GM19035 (cell line): ENCODE measurements around the gene FAM50B.

Experiments
- ATAC-seq: cut with Tn5 transposase; IDR thresholded peaks from one replicate; pipeline ENCODE4 v1.9.1; 2021; ENCODE audit not compliant: unreplicated experiment

The FAM50B gene

DNA sequence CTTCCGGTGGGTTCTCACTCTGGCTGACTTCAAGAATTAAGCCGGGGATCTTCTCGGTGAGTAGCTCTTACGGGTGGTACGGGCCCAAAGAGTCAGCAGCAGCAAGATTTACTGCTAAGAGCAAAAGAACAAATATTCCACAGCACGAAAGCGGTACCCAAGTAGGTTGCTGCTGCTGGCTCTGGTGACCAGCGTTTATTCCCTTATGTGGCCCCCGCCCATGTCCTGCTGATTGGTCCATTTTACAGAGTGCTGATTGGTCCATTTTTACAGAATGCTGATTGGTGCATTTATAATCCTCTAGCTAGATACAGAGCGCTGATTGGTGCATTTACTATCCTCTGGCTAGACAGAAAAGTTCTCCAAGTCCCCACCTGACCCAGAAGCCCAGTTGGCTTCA lies 44.3 kb downstream of the FAM50B start:
- ATAC-seq, result no peak

DNA sequence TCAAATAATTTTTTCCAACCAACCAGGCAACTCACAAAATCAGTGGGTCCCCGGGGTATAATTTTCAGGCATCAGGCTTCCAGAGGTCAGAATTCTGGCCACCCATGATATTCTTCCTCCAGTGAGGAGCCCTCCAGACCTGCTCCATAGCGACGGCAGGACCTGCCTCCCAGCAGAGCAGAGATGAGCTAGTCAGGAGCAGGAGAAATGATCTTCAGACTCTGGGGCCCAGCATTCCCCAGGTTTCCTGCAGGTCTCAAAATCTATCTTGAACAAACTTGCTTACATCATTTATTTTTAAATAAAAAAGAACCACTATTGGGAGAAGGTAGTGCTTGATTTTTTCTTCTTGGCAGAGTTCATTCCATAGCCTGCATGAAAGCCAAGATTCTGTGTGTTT lies 44.7 kb downstream of the FAM50B start:
- no peak for ATAC-seq

DNA sequence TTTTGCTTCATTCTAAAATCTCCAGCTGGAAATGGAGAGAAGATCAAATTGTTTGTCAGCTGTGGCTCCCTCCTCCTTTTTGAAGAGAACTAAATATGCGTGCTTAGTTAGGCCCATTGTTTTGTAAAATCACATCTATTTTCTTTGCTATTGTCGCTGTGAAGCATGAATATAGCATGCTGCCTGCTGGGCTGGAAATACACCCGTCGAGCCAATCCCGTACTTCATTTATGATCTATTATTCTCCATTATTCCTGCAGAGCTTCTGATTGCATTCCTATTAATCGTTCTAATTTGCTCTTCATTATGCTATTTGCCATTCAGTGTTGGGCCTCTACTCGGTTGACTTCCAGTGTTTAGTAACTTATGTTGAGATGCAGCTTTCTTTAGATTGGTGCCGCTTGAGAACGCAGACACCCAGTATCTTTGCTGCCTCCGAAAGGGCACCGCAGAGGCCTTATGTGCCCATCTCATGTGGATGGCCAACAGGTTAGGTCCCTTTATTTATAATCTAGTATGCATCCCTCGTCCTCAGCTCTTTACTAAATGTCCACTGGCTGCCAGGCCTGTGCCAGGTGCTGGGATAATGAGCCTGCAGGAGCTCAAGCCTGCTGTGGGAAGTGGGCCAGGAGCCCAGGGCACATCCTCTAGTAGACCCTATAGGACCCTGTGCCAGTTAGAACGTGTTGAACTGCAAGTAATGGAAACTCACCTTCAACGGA lies 45.6 kb downstream of the FAM50B start:
- ATAC-seq, result no peak

DNA sequence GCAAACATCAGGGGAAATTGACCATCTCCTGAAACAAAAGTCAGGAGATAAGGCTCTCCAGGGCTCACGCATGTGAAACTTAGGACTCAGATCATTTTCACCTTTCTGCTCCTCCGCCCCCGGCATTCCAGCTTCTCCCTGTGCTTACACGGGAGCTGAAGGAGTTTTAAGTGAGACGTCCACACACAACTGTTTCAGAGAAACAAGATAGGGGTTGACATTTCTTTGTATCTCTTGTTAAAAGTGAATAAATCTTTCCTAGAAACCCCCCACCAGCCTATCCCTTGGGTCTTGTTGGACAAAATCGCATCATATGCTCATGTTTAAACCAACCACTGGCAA lies 46.1 kb downstream of the FAM50B start:
- no peak for ATAC-seq

DNA sequence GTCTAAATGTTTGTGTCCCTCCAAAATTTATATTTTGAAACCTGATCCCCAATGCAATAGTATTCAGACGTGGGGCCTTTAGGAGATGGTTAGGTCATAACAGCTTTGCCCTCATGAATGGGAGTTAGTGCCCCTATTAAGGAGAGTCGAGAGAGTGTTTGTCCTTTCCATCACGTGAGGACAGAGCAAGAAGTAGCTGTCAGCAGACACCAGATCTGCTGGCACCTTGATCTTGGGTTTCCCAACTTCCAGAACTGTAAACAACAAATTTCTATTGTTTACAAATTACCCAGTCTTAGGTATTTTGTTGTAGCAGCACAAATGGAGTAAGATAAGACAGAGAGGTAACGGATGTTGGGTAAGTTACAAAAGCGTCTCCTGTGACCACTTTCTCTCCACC lies 46.6 kb downstream of the FAM50B start:
- no peak for ATAC-seq

GRCh38 chr6:3898265-3898994 lies 49.3 kb downstream of the FAM50B start:
- no peak for ATAC-seq

GRCh38 chr6:3899061-3899460 lies 49.9 kb downstream of the FAM50B start:
- ATAC-seq, result no peak

DNA sequence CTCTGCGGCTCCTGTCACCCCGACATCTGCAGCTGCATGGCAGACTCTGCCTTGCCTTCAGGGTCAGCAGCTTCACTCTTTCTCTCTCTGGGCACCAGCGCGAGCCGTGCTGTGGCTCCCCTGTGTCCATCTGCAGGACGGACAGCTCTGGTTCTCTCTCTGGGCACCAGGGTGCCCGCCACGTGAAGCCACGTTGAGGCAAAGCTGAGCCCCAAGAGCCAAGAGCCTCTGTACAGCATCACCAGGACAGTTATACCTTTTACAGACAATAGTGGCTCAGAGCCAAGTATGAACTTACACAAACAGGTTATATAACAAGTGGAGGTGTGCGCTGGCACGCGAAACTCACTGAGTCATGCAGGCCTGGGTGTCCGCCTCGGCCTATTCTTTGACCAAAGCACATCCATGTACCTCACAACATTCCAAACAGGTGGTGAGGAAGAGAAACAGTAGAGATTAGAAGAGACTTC lies 50.8 kb downstream of the FAM50B start:
- ATAC-seq, result no peak
